SK-N-SH (cell line): ENCODE data around the gene JMJD4. TPM values are rescaled to one million over a fixed set of nuclear protein-coding genes. Genes with fewer than 3 reads are reported as not detected.

Experiments
- CTCF ChIA-PET: fragments of 300-600, 350-600 bp; formaldehyde crosslinking; extraction: SDS; loops from one replicate; lab custom pipeline; 2021; lab: Yijun Ruan, JAX
- POLR2A ChIA-PET: fragments of 350-600 bp; sonication (Branson Sonifier 250); formaldehyde crosslinking; extraction: SDS; loops from one replicate; lab custom pipeline; 2020; ENCODE audit warnings: antibody characterized with exemption, inconsistent platforms; lab: Yijun Ruan, JAX
- DNase-seq: peaks from one replicate; pipeline ENCODE4 v3.0.0; 2012
- H2AFZ ChIP-seq: fragments of 200-600 bp; sonication (generic); 2 replicates; pipeline ENCODE4 v1.8.1; 2016; ENCODE audit warnings: antibody characterized with exemption, mild to moderate bottlenecking, low read depth
- H3F3A ChIP-seq: fragments of 200-600 bp; sonication (generic); replicated peaks from 2 replicates; pipeline ENCODE3; 2016; ENCODE audit warnings: antibody characterized with exemption, mild to moderate bottlenecking; ENCODE audit not compliant: insufficient read depth
- H3K27ac ChIP-seq, 2 experiments: fragments of 200-500 bp in 1 of 2; fragments of 200-600 bp in 1 of 2; sonication (Bioruptor generic) in 1 of 2; sonication (generic), shearing (Covaris generic) in 1 of 2; 2 replicates each; pipeline versions ENCODE4 v1.5.1 to v1.6.1; 2014 to 2016; ENCODE audit warnings: low read depth in 2 of 2, inconsistent platforms in 1 of 2, low read length in 1 of 2, mild to moderate bottlenecking in 1 of 2, mixed read lengths in 1 of 2
- H3K27me3 ChIP-seq: fragments of 200-600 bp; sonication (generic), shearing (Covaris generic); 2 replicates; pipeline ENCODE4 v1.6.1; 2016; ENCODE audit warnings: mixed run types; ENCODE audit not compliant: insufficient read depth
- H3K36me3 ChIP-seq, 2 experiments: fragments of 200-500 bp in 1 of 2; fragments of 200-600 bp in 1 of 2; sonication (Bioruptor generic) in 1 of 2; sonication (generic) in 1 of 2; replicated peaks in 1 of 2; 2 replicates each; pipeline versions ENCODE3 to v1.5.1; 2014 to 2016; ENCODE audit warnings: low read length in 1 of 2, mild to moderate bottlenecking in 1 of 2; ENCODE audit not compliant: insufficient read depth in 2 of 2, control insufficient read depth in 1 of 2
- H3K4me1 ChIP-seq, 2 experiments: fragments of 200-500 bp in 1 of 2; fragments of 200-600 bp in 1 of 2; sonication (Bioruptor generic) in 1 of 2; sonication (generic), shearing (Covaris generic) in 1 of 2; 2 replicates each; pipeline versions ENCODE4 v1.5.1 to v1.6.1; 2014 to 2016; ENCODE audit warnings: low read depth in 1 of 2, low read length in 1 of 2, mixed run types in 1 of 2; ENCODE audit not compliant: insufficient read depth in 2 of 2, control insufficient read depth in 1 of 2
- H3K4me2 ChIP-seq: fragments of 200-600 bp; sonication (generic), shearing (Covaris generic); 2 replicates; pipeline ENCODE4 v1.6.1; 2017; ENCODE audit warnings: mixed run types
- H3K4me3 ChIP-seq, 2 experiments: fragments of 200-500 bp in 1 of 2; fragments of 200-600 bp in 1 of 2; sonication (Bioruptor generic) in 1 of 2; sonication (generic), shearing (Covaris generic) in 1 of 2; 2 replicates each; pipeline versions ENCODE4 v1.5.1 to v1.8.1; 2014 to 2016; ENCODE audit warnings: low read depth in 2 of 2, inconsistent platforms in 1 of 2, low read length in 1 of 2, mild to moderate bottlenecking in 1 of 2, mixed read lengths in 1 of 2, moderate library complexity in 1 of 2
- H3K79me2 ChIP-seq: fragments of 200-600 bp; sonication (generic); 2 replicates; pipeline ENCODE4 v1.8.1; 2017; ENCODE audit warnings: mild to moderate bottlenecking; ENCODE audit not compliant: insufficient read depth
- H3K9ac ChIP-seq: fragments of 200-600 bp; sonication (generic); 2 replicates; pipeline ENCODE4 v1.6.1; 2017; ENCODE audit warnings: mixed run types
- H3K9me2 ChIP-seq: fragments of 200-600 bp; sonication (generic); 2 replicates; pipeline ENCODE4 v1.6.1; 2017; ENCODE audit warnings: mixed run types
- H3K9me3 ChIP-seq: fragments of 200-600 bp; sonication (generic); 2 replicates; pipeline ENCODE4 v1.6.1; 2017; ENCODE audit warnings: mixed run types, mild to moderate bottlenecking, moderate library complexity
- H4K20me1 ChIP-seq: fragments of 200-600 bp; sonication (generic); 2 replicates; pipeline ENCODE4 v1.6.1; 2017; ENCODE audit warnings: mild to moderate bottlenecking, mixed run types; ENCODE audit not compliant: insufficient read depth
- CTCF ChIP-seq: fragments of 200-600 bp; sonication (generic); IDR thresholded peaks from 2 replicates; pipeline ENCODE4 v1.6.1; 2017; ENCODE audit warnings: antibody characterized with exemption, mild to moderate bottlenecking, moderate library complexity
- ELF1 ChIP-seq: IDR thresholded peaks from 2 replicates; pipeline ENCODE4 v1.4.0; 2012
- FOSL2 ChIP-seq: IDR thresholded peaks from 2 replicates; pipeline ENCODE4 v1.4.0; 2012; ENCODE audit warnings: low read depth, mild to moderate bottlenecking, moderate library complexity, borderline replicate concordance
- JUND ChIP-seq: IDR thresholded peaks from 2 replicates; pipeline ENCODE4 v1.4.0; 2012
- MAX ChIP-seq: IDR thresholded peaks from 2 replicates; pipeline ENCODE4 v1.4.0; 2012; ENCODE audit warnings: low read depth
- MEF2A ChIP-seq: IDR thresholded peaks from 2 replicates; pipeline ENCODE4 v1.4.0; 2012; ENCODE audit warnings: low read depth, borderline replicate concordance
- MXI1 ChIP-seq: IDR thresholded peaks from 2 replicates; pipeline ENCODE4 v1.6.1; 2012; ENCODE audit warnings: mild to moderate bottlenecking, low read depth, low read length, improper control_type of control experiment
- NFIC ChIP-seq: IDR thresholded peaks from 2 replicates; pipeline ENCODE4 v1.4.0; 2012; ENCODE audit warnings: borderline replicate concordance
- NRF1 ChIP-seq: IDR thresholded peaks from 2 replicates; pipeline ENCODE4 v1.6.1; 2012; ENCODE audit warnings: low read depth, mild to moderate bottlenecking, low read length
- PBX3 ChIP-seq: IDR thresholded peaks from 2 replicates; pipeline ENCODE4; 2012
- RAD21 ChIP-seq: IDR thresholded peaks from 2 replicates; pipeline ENCODE4 v1.6.1; 2012; ENCODE audit warnings: mild to moderate bottlenecking, low read length
- RCOR1 ChIP-seq: fragments of 150-350 bp; IDR thresholded peaks from 2 replicates; pipeline ENCODE4 v1.6.1; 2017; ENCODE audit warnings: antibody characterized with exemption, low read length
- RFX5 ChIP-seq: IDR thresholded peaks from 2 replicates; pipeline ENCODE4 v1.6.1; 2012; ENCODE audit warnings: mild to moderate bottlenecking, improper control_type of control experiment, low read length
- RXRA ChIP-seq: IDR thresholded peaks from 2 replicates; pipeline ENCODE4 v1.4.0; 2012; ENCODE audit warnings: low read depth, mild to moderate bottlenecking, borderline replicate concordance
- SIN3A ChIP-seq: IDR thresholded peaks from 2 replicates; pipeline ENCODE4 v1.6.1; 2012; ENCODE audit warnings: low read depth, mild to moderate bottlenecking, low read length, moderate library complexity, borderline replicate concordance
- TCF12 ChIP-seq: IDR thresholded peaks from 2 replicates; pipeline ENCODE4 v1.4.0; 2012
- USF1 ChIP-seq: IDR thresholded peaks from 2 replicates; pipeline ENCODE4 v1.4.0; 2012; ENCODE audit warnings: low read depth, borderline replicate concordance
- USF2 ChIP-seq: fragments of 150-350 bp; IDR thresholded peaks from 2 replicates; pipeline ENCODE4 v1.6.1; 2017; ENCODE audit warnings: antibody characterized with exemption, low read length, low read depth, borderline replicate concordance
- YY1 ChIP-seq: IDR thresholded peaks from 2 replicates; pipeline ENCODE4 v1.4.0; 2012; ENCODE audit warnings: low read depth, mild to moderate bottlenecking
- ZBTB33 ChIP-seq: IDR thresholded peaks from 2 replicates; pipeline ENCODE4 v1.4.0; 2012; ENCODE audit warnings: low read depth, borderline replicate concordance
- WGBS: methylation state at CpG from one replicate; pipeline ENCODE4 v1.1.6; 2017; ENCODE audit warnings: low lambda C conversion rate; 5-methylcytosine and 5-hydroxymethylcytosine counted together
- polyA plus RNA-seq, 3 experiments: library from polyadenylated mRNA; depleted of rRNA; stranded (reverse); fragments of >200 nt; gene quantifications; 2 replicates each; pipeline ENCODE4 v1.2.3, GENCODE V29; 2012

The JMJD4 gene
- polyA plus RNA-seq, 1 of the 3 experiments (the other 2 are of a cell fraction): 15.0 TPM

GRCh38 chr1:227774051-227774731, 39.1 kb upstream of the JMJD4 start:
- Histone ChIP-seq H3K9me2 (no peaks in the 10 kb centered on the region), H4K20me1 (no peaks in the 10 kb centered on the region), H3K9ac (no peak overlapping the region), H3F3A (peaks cover 20% of the 10 kb centered on the region), H3K4me1 (peaks cover 3 to 16% of the 10 kb centered on the region in 2 experiments; a peak in 3 of 4 replicates), H3K27me3 (no peaks in the 10 kb centered on the region)
- POLR2A ChIA-PET: no interaction called here
- no peak for TF ChIP-seq RFX5
- no peak for TF ChIP-seq RCOR1
- TF ChIP-seq CTCF: no peak
- no peak for TF ChIP-seq TCF12
- TF ChIP-seq MAX: no peak
- TF ChIP-seq MXI1: no peak
- no peak for TF ChIP-seq FOSL2
- no peak for TF ChIP-seq JUND
- TF ChIP-seq SIN3A: no peak
- TF ChIP-seq NFIC: no peak
- no peak for TF ChIP-seq RXRA
- TF ChIP-seq MEF2A: no peak
- TF ChIP-seq, all 33 proteins: peak for 0
- 96% methylated on average over 7 of the region's 13 CpGs for WGBS
- DNase-seq: no peak
- no peak overlapping the region for H3K27ac ChIP-seq
- H3K4me2 ChIP-seq: no peak overlapping the region
- H3K9me3 ChIP-seq: no peaks in the 10 kb centered on the region
- no peaks in the 10 kb centered on the region for H3K79me2 ChIP-seq
- no peak overlapping the region for H2AFZ ChIP-seq
- CTCF ChIA-PET: interaction anchor here (1.7 to 4.1 kb wide), 2 partner anchors 11 to 171 kb away, joined by 5 to 29 read pairs; no protein-coding TSS in a partner anchor
- peaks cover 0 to 28% of the 10 kb centered on the region in 2 experiments for H3K36me3 ChIP-seq
- H3K4me3 ChIP-seq: no peak overlapping the region

GRCh38 chr1:227773558-227773957, 38.5 kb upstream of the JMJD4 start:
- Histone ChIP-seq H3K27ac (no peak overlapping the region), H3K4me2 (no peak overlapping the region), H3K79me2 (no peaks in the 10 kb centered on the region), H3K9me3 (no peaks in the 10 kb centered on the region), H3F3A (peaks cover 16% of the 10 kb centered on the region), H3K9me2 (no peaks in the 10 kb centered on the region), H4K20me1 (no peaks in the 10 kb centered on the region), H3K9ac (no peak overlapping the region), H3K4me1 (peaks cover 3 to 16% of the 10 kb centered on the region in 2 experiments; a peak in 3 of 4 replicates), H3K36me3 (peaks cover 0 to 34% of the 10 kb centered on the region in 2 experiments), H3K4me3 (no peak overlapping the region), H3K27me3 (no peaks in the 10 kb centered on the region), H2AFZ (no peak overlapping the region)
- DNase-seq: no peak
- WGBS: 94% methylated on average over 14 of the region's 15 CpGs
- ChIA-PET CTCF (interaction anchor here (4.1 kb wide), 1 partner anchor 10 kb away, joined by 29 read pairs; no protein-coding TSS in a partner anchor), POLR2A (no interaction called here)
- TF ChIP-seq PBX3: no peak
- no peak for TF ChIP-seq YY1
- no peak for TF ChIP-seq MEF2A
- no peak for TF ChIP-seq RAD21
- no peak for TF ChIP-seq NRF1
- TF ChIP-seq USF1: no peak
- no peak for TF ChIP-seq ELF1
- no peak for TF ChIP-seq FOSL2
- TF ChIP-seq USF2: no peak
- TF ChIP-seq ZBTB33: no peak
- TF ChIP-seq RXRA: no peak
- no peak for TF ChIP-seq TCF12
